ENCODE measurements around the gene SPATA1. TPM values are rescaled to one million over a fixed set of nuclear protein-coding genes. Genes with fewer than 3 reads are reported as not detected.

Gene SPATA1
- total RNA-seq, 2 experiments from 2014 or later, result 1.4 to 4.8 TPM

DNA sequence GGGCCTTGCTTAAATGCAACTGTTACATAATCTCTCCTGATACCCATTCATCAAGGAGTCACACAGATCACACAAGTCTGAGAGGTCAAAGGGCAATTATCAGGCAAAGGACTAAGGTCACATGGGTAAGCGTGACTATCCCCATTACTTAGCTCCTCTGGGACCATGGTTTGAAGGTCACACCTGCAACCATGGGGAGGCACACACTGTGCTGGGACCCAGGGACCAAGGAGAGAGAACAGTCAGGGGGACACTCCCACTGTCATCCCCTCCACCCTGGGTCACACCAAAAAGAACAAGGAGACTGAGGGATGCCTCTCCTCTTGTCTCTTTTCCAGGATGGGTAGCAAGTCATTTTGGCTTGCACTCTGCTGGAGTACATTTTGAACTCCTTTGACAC, 99.0 kb downstream of the SPATA1 start:
- Histone ChIP-seq H4K20me1 (ENCODE audit: insufficient read depth, low read length) (no peaks in the 10 kb centered on the region), H3K9me3 (ENCODE audit: low read length) (peaks cover 16% of the 10 kb centered on the region), H3K27ac (ENCODE audit: low read depth, low read length, poor library complexity, severe bottlenecking) (no peak overlapping the region), H3K36me3 (ENCODE audit: insufficient read depth, low read length) (no peaks in the 10 kb centered on the region), H3K79me2 (ENCODE audit: insufficient read depth, low read depth, low read length) (no peaks in the 10 kb centered on the region), H3K4me1 (ENCODE audit: insufficient read depth, low read length, poor library complexity, severe bottlenecking) (no peaks in the 10 kb centered on the region), H3K9me2 (ENCODE audit: insufficient read depth, low read length) (no peaks in the 10 kb centered on the region), H2AFZ (ENCODE audit: low read length) (no peak overlapping the region), H3K4me2 (ENCODE audit: low read length) (no peak overlapping the region), H3K4me3 (ENCODE audit: low read depth, low read length, poor library complexity, severe bottlenecking) (no peak overlapping the region)
- intact Hi-C loops (cut with micrococcal nuclease; ENCODE audit: unreplicated experiment), result no loop called here
- ChIA-PET POLR2A (no interaction called here), CTCF (ENCODE audit: unreplicated experiment) (no interaction called here)
- no TSS peak for BruUV-seq (replicated peaks)
- no peak for DNase-seq (ENCODE audit: low spot score)
- no peak for TF ChIP-seq EZH2phosphoT487 (IDR thresholded peaks at IDR 0.05; ENCODE audit: borderline replicate concordance, low read depth, low read length)
- TF ChIP-seq, protein P1, sequence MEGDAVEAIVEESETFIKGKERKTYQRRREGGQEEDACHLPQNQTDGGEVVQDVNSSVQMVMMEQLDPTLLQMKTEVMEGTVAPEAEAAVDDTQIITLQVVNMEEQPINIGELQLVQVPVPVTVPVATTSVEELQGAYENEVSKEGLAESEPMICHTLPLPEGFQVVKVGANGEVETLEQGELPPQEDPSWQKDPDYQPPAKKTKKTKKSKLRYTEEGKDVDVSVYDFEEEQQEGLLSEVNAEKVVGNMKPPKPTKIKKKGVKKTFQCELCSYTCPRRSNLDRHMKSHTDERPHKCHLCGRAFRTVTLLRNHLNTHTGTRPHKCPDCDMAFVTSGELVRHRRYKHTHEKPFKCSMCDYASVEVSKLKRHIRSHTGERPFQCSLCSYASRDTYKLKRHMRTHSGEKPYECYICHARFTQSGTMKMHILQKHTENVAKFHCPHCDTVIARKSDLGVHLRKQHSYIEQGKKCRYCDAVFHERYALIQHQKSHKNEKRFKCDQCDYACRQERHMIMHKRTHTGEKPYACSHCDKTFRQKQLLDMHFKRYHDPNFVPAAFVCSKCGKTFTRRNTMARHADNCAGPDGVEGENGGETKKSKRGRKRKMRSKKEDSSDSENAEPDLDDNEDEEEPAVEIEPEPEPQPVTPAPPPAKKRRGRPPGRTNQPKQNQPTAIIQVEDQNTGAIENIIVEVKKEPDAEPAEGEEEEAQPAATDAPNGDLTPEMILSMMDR (conservative IDR thresholded peaks at IDR 0.05; ENCODE audit: low read length), result no peak

DNA sequence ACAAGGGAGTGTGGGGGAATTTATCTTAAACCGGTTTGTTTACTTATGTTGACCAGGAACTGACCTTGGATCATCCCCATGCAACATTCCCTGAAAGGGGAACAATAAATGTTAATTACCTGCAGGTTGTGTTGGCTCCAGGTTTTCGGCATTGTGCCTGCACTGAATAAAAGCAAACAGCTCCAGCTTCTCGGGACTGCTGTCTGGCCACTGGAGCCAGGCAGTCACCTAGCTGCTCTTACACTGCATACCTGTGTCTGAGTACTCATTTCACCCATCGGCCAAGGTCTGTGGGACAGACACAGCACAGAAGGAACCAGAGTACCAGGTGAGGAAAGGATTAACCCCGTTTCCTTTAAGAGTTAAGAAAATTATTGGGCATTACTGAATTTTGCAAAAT, 100.8 kb downstream of the SPATA1 start:
- H4K20me1 ChIP-seq (ENCODE audit: insufficient read depth, low read length), result no peaks in the 10 kb centered on the region
- H3K79me2 ChIP-seq (ENCODE audit: insufficient read depth, low read depth, low read length), result no peaks in the 10 kb centered on the region
- no peaks in the 10 kb centered on the region for H3K4me1 ChIP-seq (ENCODE audit: insufficient read depth, low read length, poor library complexity, severe bottlenecking)
- BruUV-seq (replicated peaks), result no TSS peak
- H3K27ac ChIP-seq (ENCODE audit: low read depth, low read length, poor library complexity, severe bottlenecking), result no peak overlapping the region
- no peaks in the 10 kb centered on the region for H3K9me2 ChIP-seq (ENCODE audit: insufficient read depth, low read length)
- ChIA-PET POLR2A (interaction anchor here (0.6 to 1.5 kb wide), 7 partner anchors 14 to 531 kb away, joined by 3 to 5 read pairs (median 4); partner anchors contain the start of genes GNG5 and SPATA1), CTCF (ENCODE audit: unreplicated experiment) (no interaction called here)
- no peak for DNase-seq (ENCODE audit: low spot score)
- no peak for TF ChIP-seq EZH2phosphoT487 (IDR thresholded peaks at IDR 0.05; ENCODE audit: borderline replicate concordance, low read depth, low read length)
- TF ChIP-seq, protein P1 (conservative IDR thresholded peaks at IDR 0.05; ENCODE audit: low read length), result no peak
- H3K36me3 ChIP-seq (ENCODE audit: insufficient read depth, low read length), result no peaks in the 10 kb centered on the region
- peaks cover 21% of the 10 kb centered on the region for H3K9me3 ChIP-seq (ENCODE audit: low read length)
- intact Hi-C loops (cut with micrococcal nuclease; ENCODE audit: unreplicated experiment), result no loop called here
- H3K4me3 ChIP-seq (ENCODE audit: low read depth, low read length, poor library complexity, severe bottlenecking), result no peak overlapping the region
- no peak overlapping the region for H2AFZ ChIP-seq (ENCODE audit: low read length)
- no peak overlapping the region for H3K4me2 ChIP-seq (ENCODE audit: low read length)

DNA sequence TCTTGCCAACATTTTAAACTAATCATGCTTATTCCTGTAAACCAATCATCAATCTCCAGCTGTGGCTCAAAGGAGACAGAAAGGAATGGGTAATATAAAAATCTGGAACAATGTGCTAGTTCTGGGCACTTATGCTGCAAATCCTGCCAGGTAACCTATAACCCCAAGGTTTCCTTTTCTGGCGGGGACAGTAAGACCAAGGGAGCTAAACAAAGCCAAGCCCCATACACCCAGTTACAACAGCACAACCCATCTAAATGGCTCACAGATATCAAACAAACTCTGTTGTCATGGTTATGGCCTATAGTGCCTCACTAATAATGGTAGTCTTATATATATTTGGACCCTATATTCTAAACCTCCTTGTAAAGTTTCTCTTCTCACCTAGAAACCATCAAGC, 104.9 kb downstream of the SPATA1 start:
- no peak for DNase-seq (ENCODE audit: low spot score)
- ChIA-PET CTCF (ENCODE audit: unreplicated experiment) (no interaction called here), POLR2A (interaction anchor here (0.6 kb wide), 1 partner anchor 621 kb away, joined by 3 read pairs; no protein-coding TSS in a partner anchor)
- no peak overlapping the region for H2AFZ ChIP-seq (ENCODE audit: low read length)
- no peaks in the 10 kb centered on the region for H3K9me2 ChIP-seq (ENCODE audit: insufficient read depth, low read length)
- H3K27ac ChIP-seq (ENCODE audit: low read depth, low read length, poor library complexity, severe bottlenecking), result no peak overlapping the region
- H4K20me1 ChIP-seq (ENCODE audit: insufficient read depth, low read length), result no peaks in the 10 kb centered on the region
- no peaks in the 10 kb centered on the region for H3K4me1 ChIP-seq (ENCODE audit: insufficient read depth, low read length, poor library complexity, severe bottlenecking)
- no peak overlapping the region for H3K4me3 ChIP-seq (ENCODE audit: low read depth, low read length, poor library complexity, severe bottlenecking)
- peaks cover 9% of the 10 kb centered on the region; the same call in 1 of the 2 replicates for H3K9me3 ChIP-seq (ENCODE audit: low read length)
- no peak overlapping the region for H3K4me2 ChIP-seq (ENCODE audit: low read length)
- BruUV-seq (replicated peaks), result no TSS peak
- intact Hi-C loops (cut with micrococcal nuclease; ENCODE audit: unreplicated experiment), result no loop called here
- H3K79me2 ChIP-seq (ENCODE audit: insufficient read depth, low read depth, low read length), result no peaks in the 10 kb centered on the region
- TF ChIP-seq EZH2phosphoT487 (IDR thresholded peaks at IDR 0.05; ENCODE audit: borderline replicate concordance, low read depth, low read length), result no peak
- H3K36me3 ChIP-seq (ENCODE audit: insufficient read depth, low read length), result no peaks in the 10 kb centered on the region

Data from OCI-LY7 (cell line).